HG03064 (cell line): ENCODE measurements around the gene COPS9.

ENCODE experiments used
- ATAC-seq: cut with Tn5 transposase; IDR thresholded peaks from one replicate; pipeline ENCODE4 v1.9.1; 2021; ENCODE audit warnings: low read depth; ENCODE audit not compliant: unreplicated experiment

Gene COPS9

GRCh38 chr2:240136013-240136670 is at the start of gene COPS9:
Gene COPS9, minus strand, starts transcription at chr2:240136305. Its CDS starts 21 bp downstream, at chr2:240136284.
- ATAC-seq: peak; percentile 89

GRCh38 chr2:240184656-240185055 is 48.6 kb upstream of the COPS9 start:
- no peak for ATAC-seq

GRCh38 chr2:240183875-240184590 is 47.9 kb upstream of the COPS9 start:
- no peak for ATAC-seq

GRCh38 chr2:240183006-240183874 is 47.1 kb upstream of the COPS9 start:
- ATAC-seq: no peak

- ATAC-seq: no peak
Measured at GRCh38 chr2:240182476-240182875, 46.4 kb upstream of the COPS9 start.

- ATAC-seq: no peak
Measured at GRCh38 chr2:240182001-240182400, 45.9 kb upstream of the COPS9 start.

- ATAC-seq: no peak
Measured at GRCh38 chr2:240179941-240180666, 44.0 kb upstream of the COPS9 start.

- no peak for ATAC-seq
Measured at GRCh38 chr2:240179186-240179815, 43.2 kb upstream of the COPS9 start.

- no peak for ATAC-seq
Measured at GRCh38 chr2:240178564-240178963, 42.5 kb upstream of the COPS9 start.

GRCh38 chr2:240174496-240174895 is 38.4 kb upstream of the COPS9 start:
- ATAC-seq: no peak

- no peak for ATAC-seq
Measured at GRCh38 chr2:240172071-240172895, 36.2 kb upstream of the COPS9 start.

GRCh38 chr2:240170883-240171282 is 34.8 kb upstream of the COPS9 start:
- ATAC-seq: no peak

- ATAC-seq: no peak
Measured at GRCh38 chr2:240170354-240170735, 34.2 kb upstream of the COPS9 start.

GRCh38 chr2:240169486-240170353 is 33.6 kb upstream of the COPS9 start:
- ATAC-seq: no peak

- ATAC-seq: no peak
Measured at GRCh38 chr2:240168546-240169361, 32.6 kb upstream of the COPS9 start.

- no peak for ATAC-seq
Measured at GRCh38 chr2:240168041-240168440, 31.9 kb upstream of the COPS9 start.

- no peak for ATAC-seq
Measured at GRCh38 chr2:240167588-240167880, 31.4 kb upstream of the COPS9 start.
